GM19452 (cell line): ENCODE measurements around the gene NRXN3.

ENCODE experiments used
- ATAC-seq: cut with Tn5 transposase; IDR thresholded peaks from one replicate; pipeline ENCODE4 v1.9.1; 2021; ENCODE audit not compliant: unreplicated experiment

Gene NRXN3

DNA sequence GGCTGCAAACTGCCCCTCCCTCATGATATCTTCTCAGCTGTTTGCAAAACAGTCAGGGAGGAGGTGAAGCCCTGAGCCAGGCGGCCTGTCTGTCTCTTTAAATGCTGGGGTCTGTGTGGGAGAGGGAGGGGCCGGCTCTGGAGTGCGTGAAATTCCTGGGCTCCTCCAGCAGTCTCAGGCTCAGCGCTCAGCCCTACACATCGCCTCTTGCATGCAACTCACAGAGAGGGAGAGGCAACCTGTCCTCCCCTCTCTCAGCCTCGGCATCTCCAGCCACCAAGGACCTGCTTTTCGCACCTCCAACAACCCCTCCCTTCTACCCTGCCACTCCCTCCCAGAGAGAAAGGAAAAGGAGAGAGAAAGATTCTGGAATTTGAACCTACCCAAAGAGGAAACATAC, at the start of gene NRXN3:
Gene NRXN3 (plus strand): TSS at position 171 of the 400 bp plus-strand sequence. CDS start 72,721 bp downstream, outside the sequence.
- ATAC-seq, result no peak

DNA sequence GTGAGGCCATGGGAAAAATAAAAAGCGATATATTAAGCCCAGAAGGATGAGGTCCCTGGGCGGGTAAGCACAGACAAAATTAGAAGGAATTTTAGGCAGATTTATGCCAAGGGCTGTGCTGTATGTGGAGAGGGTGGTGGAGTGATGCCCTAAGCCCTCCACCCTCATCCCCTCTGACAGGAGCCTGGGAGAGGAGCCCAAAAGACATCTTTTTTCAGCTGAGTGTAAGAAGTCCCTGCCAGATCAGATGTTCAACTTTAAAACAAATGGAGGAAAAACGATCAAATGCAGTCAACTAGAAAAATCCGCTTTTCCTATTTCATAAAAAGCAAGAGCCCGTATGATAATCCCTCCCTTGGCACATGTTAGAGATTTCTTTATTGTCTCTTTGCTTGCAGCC, 47.7 kb upstream of the NRXN3 start:
- no peak for ATAC-seq

DNA sequence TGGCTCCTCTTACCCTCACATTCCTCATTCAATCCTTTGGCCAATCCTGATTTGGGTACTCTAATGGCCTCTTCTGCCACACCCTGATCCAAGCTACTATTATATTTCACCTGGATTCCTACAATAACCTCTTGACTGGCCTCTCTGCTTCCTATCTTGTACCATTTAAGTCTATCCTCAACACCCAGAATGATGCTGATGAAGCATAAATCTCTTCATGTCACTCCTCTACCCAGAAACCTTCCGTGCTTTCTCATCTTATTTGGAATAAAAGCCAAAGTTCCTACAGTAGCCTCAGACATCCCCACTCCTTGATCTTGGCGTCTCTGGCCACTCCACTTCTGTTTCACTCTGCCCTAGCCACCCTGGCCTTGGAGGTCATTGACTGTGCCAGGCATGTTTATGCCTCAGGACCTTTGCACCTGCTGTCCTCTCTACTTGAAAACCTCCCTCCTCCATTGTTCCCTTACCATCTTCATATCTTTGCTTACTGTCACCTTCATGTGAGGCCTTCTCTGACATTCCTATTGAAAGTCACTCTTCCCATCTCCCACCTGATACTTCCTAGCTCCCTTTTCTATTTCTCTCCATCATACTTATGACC, 46.4 kb upstream of the NRXN3 start:
- ATAC-seq, result no peak

DNA sequence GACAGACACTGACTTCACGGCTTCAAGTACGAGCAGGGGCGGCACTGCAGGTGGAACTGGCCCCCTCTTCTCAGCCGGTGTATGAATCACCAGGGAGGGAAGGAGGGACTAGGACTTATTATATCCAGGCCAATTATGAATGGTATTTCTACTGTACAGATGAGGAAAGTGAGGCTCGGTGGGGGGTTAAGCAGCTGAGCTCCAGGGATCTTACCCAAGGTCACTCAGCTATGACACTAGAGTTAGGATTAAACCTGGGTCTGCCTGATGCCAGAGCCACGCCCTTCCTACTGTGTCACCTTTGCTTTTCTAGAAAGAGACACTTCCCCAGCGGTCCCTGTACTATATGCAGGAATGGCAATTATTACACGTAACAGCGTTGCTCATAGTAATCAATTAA, 42.2 kb upstream of the NRXN3 start:
- no peak for ATAC-seq

DNA sequence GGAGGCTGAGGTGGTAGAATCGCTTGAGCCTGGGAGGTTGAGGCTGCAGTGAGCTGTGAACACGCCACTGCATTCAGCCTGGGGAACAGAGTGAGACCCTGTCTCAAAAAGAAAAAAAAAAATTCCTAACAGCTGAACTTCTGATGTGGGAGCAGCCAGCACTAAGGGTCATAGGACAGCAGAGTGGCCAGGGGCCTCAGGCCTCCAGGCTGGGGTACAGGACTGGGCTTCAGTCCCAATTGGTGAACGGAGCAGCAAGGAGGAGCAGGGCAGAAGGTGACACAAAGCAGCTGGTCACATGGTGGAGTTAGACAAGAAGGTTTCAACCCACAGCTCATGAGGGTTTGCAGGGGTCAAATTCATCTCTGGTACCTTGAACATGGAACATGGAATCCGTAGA, 40.8 kb upstream of the NRXN3 start:
- ATAC-seq, result no peak

DNA sequence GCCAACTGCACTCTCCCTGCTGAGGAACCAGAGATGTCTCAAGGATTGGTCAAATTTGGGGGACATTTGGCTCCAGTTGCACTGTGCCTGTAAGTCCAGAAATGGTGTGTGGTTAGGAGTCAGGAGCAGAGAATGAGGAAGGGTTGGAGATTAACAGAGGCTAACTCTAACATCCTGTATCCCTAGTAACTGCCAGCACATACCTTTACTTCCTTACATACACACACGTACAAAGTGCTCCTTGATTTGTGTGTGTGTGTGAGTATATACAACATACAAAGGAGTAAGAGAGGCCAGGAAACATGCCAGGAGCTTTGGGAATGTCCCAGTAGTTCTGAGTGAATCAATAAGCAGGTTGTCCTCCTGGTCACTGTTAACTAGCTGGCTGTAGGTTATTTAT, 39.8 kb upstream of the NRXN3 start:
- no peak for ATAC-seq

DNA sequence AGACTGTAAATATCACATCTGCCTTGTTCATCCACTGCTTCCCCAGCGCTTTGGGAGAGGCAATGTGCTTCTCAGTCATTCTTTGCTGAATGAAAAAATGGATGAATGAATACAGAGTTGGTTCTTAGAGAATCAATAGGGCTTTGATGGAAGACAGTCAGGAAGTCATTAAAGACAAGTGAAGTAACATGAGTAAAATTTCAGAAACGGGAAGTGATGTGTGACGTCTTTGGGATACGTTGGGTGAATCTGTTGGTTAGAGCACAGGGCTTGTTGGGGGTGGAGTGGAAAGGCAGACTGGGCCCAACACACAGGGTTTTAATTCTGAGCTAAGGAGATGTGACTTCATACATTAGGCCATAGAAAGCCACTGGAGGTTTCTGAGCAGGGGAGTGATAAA, 39.0 kb upstream of the NRXN3 start:
- no peak for ATAC-seq

DNA sequence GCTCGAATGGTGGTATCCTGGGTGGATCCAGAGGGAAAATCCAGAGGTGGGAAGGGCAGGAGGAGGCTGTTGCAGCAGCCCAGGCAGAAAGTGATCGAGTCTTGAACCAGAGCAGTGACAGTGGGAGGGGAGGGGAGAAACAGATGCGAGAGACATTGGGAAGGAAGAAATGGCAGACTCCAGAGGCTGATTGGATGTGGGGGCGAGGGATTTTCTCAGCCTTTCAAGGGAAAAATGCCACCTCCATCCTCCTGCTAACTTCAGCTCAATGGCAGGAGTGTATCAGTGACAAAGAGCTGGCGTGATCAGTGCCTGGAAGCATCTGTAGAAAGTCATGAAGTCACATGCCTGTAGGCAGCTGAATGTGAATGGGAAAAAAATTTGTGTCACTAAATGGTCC, 38.6 kb upstream of the NRXN3 start:
- no peak for ATAC-seq

DNA sequence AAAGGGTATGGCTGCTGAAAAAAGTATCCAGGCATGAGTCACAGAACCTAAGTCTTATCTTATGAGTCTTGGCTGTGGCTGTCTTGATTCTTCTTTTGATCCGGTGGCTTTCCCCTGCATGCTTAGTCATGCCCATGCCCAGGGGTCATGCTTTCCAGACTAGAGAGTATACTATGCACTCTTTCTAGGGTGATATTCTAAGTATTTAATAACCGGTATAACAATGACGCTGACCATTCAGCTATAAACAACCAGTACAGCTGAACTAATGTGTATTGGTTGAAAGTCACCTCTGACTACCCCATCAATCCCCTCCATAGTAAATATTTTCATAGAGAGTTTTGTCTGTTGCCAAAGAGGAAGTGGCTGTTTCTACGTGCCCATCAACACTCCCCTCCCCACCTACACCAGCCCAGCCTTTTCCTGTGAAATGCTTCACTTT, 34.7 kb upstream of the NRXN3 start:
- ATAC-seq, result no peak

DNA sequence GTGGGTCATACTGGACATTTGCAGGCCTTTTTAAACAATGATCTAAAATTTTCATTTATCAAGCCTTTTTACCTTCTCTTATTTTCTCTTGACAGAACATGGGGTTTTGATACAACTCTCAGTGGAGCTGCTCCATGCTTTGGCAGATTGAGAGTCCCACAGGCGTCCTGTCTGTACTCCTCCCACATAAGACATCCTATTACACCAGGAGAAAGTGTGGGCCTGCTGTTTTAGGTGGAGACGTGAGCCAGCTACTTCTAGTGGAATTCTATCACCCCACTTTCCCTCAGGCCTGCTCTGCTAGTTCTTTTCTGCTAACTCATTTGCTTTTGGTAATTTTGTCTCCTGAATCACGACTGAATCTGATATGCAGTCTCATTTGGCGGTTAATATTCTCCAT, 33.5 kb upstream of the NRXN3 start:
- ATAC-seq, result no peak

DNA sequence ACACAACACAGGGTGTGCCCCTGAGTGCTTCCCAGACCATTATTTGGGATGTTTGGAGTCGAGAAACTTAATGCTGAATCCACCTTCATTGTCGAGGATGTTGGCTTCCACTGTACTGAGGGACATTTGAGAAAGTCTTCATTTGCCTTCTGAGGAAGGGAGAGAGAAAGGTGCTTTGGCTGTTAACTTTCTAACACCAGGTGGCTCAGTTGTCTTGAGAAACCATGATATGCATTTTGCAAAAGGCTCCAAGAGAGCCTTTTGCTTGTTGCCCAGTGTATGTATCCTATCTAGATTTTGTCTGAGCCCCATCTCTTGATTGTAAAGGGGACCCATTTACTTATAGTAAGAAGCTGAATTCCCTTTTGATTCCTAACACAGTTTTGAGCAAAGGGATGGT, 28.6 kb upstream of the NRXN3 start:
- ATAC-seq, result no peak

DNA sequence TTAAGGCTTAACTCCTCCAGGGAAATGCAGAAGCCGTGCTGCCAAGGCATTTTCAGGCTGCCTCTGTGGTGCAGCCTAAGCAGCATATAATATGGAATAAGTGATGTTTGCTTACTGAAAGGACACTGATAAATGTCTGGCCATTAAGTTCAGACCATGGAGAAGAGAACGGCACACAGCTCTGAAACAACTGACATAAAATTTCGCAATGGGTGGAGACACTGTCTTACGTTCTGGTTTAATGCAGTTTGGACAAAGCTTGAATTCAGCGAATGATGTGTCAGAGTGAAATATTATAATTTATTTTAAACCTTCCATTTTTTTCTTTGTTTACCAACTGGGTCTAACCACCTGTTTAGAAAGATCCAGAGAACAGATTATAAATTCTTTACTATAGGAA, 27.2 kb upstream of the NRXN3 start:
- no peak for ATAC-seq

DNA sequence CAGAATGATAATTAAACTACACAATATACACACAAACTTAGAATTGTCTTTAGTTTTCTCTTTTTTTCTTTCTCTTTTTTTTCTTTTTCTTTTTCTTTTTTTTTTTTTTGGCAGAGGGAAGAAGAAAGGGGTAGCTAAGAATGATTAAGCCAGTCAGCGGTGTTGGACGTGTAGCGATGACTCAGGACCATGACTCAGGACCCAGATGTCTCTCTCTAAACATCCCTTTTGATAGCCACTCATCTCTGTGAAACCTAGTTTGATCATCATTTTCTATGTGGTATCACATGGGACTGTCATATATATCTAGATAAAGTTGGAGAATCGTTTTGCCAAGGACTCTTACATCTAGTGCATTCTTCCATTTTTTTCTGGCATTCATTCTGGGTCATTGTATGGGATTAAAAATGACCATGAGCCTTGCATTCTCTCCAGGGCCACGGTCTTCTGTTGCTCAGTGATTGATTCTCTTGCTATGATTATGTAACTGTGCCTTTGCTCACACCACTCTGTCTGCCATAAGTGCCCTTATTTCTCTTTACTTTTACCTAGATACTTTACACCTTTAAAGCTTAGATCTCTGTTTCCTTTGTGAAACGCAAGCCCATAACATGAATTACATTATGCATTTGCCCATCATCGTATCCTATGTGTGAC, 26.6 kb upstream of the NRXN3 start:
- ATAC-seq, result no peak

DNA sequence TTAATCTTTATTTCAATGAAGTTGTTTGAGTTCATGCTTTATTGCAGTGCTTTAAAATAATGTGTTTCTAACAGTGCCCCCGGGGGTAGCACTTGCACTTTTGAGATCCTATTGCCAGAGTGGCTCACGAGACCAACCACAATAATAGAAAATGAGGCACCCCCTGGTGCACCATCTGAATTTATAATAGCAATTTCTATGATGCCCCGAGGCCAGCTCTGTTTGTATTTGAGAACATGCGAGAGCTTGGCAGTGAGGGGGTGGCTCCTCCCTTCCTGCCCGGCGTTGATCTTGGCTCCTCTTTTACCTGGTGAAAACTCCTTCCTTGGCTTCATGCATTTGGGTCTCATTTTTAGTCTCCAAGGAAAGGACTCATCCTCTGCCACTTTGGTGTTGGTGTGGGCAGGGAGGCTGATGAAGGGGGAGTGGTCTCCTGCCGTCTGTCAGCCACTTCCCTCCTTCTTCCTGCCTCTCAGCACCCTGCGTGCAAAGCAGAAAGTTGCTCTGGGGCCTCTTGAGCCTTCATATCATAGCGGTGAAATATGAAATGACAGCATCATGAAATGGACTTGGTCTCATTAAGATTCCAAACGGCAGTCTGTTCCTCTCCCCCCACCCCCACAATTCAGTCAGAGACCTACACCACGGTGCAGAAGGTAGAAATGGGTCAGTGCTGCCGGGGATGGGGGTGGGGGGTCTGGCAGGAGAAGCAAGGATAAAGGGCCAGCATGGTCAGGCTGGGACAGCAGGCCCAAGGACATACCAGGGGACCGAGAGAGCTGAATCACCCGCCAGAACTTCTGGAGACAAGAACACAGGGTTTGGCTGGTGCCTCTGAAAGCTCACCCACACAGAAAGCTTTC, 17.7 kb upstream of the NRXN3 start:
- ATAC-seq, result no peak

DNA sequence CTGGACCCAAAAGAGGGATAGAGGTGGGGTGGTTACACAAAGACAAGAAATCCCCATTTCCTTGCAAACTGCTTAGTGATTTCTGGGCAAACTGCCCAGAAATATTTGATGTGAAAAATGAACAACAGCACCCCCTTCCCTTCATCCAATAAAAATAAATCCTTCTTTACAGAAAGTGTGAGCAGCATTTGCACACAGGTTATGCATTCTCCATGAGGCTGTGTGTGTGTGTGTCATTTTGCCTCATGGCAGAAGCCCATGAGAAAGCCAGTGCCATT, 17.2 kb upstream of the NRXN3 start:
- ATAC-seq, result no peak

DNA sequence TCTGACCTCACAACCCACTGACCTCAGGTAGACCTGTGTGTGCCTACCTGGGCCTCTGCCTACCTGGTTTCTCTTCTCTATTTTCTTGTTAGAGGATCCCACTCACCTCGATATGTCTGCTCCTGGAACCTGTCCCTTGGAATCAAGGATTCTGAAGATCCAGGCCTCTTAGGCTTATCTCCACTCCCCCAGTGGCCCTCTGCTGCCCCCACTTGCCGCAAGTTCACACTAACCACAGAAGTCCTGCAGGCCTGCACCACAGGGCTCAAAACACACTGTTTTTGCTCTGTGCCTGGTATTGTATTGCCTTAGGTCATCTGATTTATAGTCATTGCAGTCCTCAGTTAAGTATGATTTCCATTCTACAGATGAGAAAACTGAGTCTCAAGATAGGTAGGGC, 15.3 kb upstream of the NRXN3 start:
- ATAC-seq, result no peak

DNA sequence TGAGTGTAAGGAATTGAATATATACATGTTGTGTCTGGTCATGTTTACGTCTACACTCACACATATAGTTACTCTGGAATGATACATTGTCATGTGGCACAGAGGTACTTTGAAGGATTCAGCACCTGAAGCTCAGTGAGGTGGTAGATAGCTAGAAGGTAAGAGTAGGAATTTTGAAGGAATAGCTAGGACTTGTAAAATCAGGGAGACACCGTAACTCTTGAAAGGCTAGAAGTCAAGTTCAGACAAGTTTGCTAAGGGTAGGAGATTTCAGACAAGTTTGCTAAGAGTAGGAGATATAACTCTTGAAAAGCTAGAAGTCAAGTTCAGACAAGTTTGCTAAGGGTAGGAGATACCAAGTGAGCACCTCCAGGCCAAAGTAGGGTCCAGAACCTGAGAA, 14.0 kb upstream of the NRXN3 start:
- no peak for ATAC-seq

DNA sequence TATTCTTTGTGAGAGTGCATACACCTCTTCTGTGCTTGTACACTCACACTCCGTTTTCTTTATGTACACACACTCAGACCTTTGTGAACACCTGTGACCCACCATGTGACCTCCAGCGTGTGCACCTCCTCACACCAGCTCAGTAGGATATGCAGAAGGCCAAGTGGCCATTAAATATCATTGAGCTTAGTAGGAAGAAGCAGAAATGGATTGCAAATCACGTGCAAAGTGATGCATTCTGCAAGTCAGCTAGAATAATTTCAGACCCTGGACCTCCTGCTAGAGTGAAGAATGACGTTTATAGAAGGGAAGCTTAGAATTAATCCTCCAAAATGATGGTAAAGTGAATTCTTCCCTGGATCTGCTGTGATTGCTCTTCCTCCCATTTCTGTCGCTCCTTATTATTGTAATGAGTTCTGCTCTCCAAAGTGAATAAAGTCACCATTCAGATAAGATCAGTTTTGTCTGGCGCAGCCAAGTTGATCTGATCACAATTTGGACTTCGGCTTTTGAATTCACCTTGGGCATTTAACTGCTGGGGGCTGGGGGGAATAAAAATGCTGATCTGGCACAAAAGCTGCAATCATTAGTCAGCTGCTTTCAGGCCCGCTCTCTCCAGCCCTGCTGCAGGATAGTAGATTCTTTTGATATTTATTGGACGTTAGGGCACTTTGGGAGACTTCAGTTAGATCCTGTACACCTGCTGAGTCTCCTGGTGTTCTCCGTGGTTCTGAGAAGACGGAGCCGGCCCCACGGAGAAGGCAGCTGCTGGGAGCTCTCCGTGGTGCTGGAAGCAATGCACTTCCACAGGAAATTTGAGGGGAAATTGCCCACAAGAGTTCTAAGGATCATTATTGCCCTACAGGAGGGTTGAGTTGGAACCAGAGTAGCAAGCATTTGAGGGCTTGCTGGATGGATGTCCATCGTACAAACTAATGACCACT, 12.4 kb upstream of the NRXN3 start:
- ATAC-seq, result no peak

DNA sequence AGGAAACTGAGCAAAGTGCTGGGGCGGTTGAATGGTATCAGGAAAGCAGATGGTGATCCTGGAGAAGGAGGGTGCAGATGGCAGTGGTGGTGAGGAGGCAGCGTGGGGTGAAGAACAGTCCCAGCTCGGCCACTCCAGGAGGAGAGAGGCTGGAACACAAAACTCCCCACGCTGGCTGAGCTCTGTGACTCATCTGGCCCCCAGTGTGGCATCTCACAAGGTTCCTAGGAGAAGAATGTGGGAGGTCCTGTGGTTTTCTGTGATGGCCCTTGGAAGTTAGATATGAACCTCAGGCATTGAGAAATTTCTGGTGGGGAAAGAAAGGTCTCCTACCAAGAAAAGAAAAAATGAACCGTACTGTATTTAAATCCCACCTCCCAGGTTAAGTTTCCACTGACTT, 8.0 kb upstream of the NRXN3 start:
- ATAC-seq, result no peak

DNA sequence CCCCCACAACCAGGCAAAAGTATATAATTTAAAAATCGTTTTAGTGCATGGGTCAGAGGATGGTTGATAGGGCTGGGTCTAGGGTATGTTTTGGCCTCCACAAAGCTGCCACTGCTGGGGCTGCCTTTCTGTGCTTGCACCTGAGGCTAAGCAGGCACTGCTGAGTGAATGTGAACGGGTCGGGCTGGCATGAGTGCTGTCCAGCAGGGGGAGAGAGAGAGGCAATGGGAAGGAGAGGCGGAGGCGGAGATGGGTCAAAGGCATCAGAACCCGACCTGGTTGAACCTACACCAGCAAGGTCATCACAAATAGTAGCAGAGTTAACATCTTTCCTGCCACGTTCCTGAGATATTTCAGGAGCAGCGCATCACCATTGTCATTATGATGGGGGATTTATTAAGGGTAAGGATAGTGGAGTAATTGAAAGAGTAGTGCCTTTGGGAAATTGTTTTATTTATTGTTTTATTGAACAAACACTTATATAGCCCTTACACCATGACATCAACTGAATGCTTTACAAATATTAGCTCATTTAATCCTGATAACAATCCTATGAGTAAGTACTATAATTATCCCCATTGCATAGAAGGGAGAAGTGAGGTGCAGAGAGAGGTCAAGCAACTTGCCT, 5.8 kb upstream of the NRXN3 start:
- ATAC-seq, result no peak

DNA sequence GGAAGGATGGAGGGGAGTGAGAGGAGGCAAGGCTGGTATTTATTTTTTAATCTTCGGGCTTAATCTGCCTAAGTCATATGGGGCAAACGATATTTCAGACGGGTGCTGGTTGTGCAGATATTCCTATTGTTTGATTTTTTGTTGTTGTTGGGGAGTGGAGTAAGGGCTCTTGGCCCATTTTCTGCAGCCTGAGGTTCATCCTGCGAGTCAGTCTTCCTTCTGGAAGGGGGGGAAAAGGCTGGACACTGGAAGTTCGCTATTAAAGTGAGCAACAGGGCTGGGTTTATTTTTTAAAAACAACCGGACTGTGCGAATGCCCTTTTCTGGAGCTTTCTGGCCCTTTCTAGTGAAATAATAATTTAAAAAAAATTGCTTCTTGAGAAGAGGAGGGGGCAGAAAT, 2.3 kb downstream of the NRXN3 start:
- ATAC-seq, result no peak
